Measurements from ENCODE around the gene CCM2.
"Not testable (repeated sequence)": the region's sequence is repeated elsewhere in the genome, so short reads cannot be mapped to it uniquely, and the experiment has no call there.

CCM2 gene

GRCh38 chr7:45107356-45107755 lies 107.4 kb downstream of the CCM2 start:
- Mint-ChIP-seq H3K9me3 (no peaks in the 10 kb centered on the region), H3K27ac (no peak overlapping the region), H3K4me3 (peak overlapping the region; percentile 32), H3K4me1 (ENCODE audit: low read depth) (peaks cover 29% of the 10 kb centered on the region), H3K27me3 (ENCODE audit: low read depth) (peaks cover 4% of the 10 kb centered on the region), H3K36me3 (ENCODE audit: low read depth) (peaks cover 42% of the 10 kb centered on the region)
- DNase-seq (ENCODE audit: low spot score): no peak

- Mint-ChIP-seq H3K9me3 (no peaks in the 10 kb centered on the region), H3K4me1 (ENCODE audit: low read depth) (peaks cover 33% of the 10 kb centered on the region), H3K27me3 (ENCODE audit: low read depth) (peaks cover 4% of the 10 kb centered on the region), H3K4me3 (peak overlapping the region; percentile 29), H3K36me3 (ENCODE audit: low read depth) (peaks cover 36% of the 10 kb centered on the region), H3K27ac (peak overlapping the region; percentile 62)
- DNase-seq (ENCODE audit: low spot score): no peak
Measured at GRCh38 chr7:45108863-45109262, 108.9 kb downstream of the CCM2 start.

- Mint-ChIP-seq H3K4me1 (ENCODE audit: low read depth) (peaks cover 36% of the 10 kb centered on the region), H3K4me3 (peak within 1 kb of the TSS; percentile 95)
Measured at GRCh38 chr7:45111298-45112223, 111.6 kb downstream of the CCM2 start, which contains the start of gene TBRG4. Gene TBRG4 (minus strand): TSS chr7:45111697. CDS start chr7:45109237, 2,460 bp downstream.

GRCh38 chr7:45112648-45113047 lies 112.6 kb downstream of the CCM2 start:
- Mint-ChIP-seq H3K27me3 (ENCODE audit: low read depth) (peaks cover 22% of the 10 kb centered on the region), H3K27ac (peak overlapping the region; percentile 77), H3K9me3 (no peaks in the 10 kb centered on the region), H3K4me1 (ENCODE audit: low read depth) (peaks cover 32% of the 10 kb centered on the region), H3K36me3 (ENCODE audit: low read depth) (peaks cover 21% of the 10 kb centered on the region), H3K4me3 (peak overlapping the region; percentile 95)
- no peak for DNase-seq (ENCODE audit: low spot score)

More at GRCh38 chr7:45111298-45112223, 111.6 kb downstream of the CCM2 start, which contains the start of gene TBRG4:
- DNase-seq (ENCODE audit: low spot score): peak; percentile 96
- H3K36me3 Mint-ChIP-seq (ENCODE audit: low read depth): peaks cover 28% of the 10 kb centered on the region
- peak within 1 kb of the TSS; percentile 98 for H3K27ac Mint-ChIP-seq
- peaks cover 22% of the 10 kb centered on the region for H3K27me3 Mint-ChIP-seq (ENCODE audit: low read depth)
- H3K9me3 Mint-ChIP-seq: no peaks in the 10 kb centered on the region

- not testable (repeated sequence) for H3K9me3 Mint-ChIP-seq; H3K36me3 Mint-ChIP-seq (ENCODE audit: low read depth); H3K4me3 Mint-ChIP-seq; DNase-seq (ENCODE audit: low spot score); H3K27ac Mint-ChIP-seq
- Mint-ChIP-seq H3K4me1 (ENCODE audit: low read depth) (peaks cover 23% of the 10 kb centered on the region), H3K27me3 (ENCODE audit: low read depth) (peaks cover 22% of the 10 kb centered on the region)
Measured at GRCh38 chr7:45114257-45114656, 114.3 kb downstream of the CCM2 start.

GRCh38 chr7:45114926-45115325 lies 114.9 kb downstream of the CCM2 start:
- H3K27me3 Mint-ChIP-seq (ENCODE audit: low read depth): peaks cover 22% of the 10 kb centered on the region
- peaks cover 7% of the 10 kb centered on the region for H3K36me3 Mint-ChIP-seq (ENCODE audit: low read depth)
- peaks cover 20% of the 10 kb centered on the region for H3K4me1 Mint-ChIP-seq (ENCODE audit: low read depth)
- DNase-seq (ENCODE audit: low spot score): no peak
- no peak overlapping the region for H3K4me3 Mint-ChIP-seq
- H3K9me3 Mint-ChIP-seq: no peaks in the 10 kb centered on the region
- H3K27ac Mint-ChIP-seq: no peak overlapping the region

GRCh38 chr7:45116048-45116447 lies 116.0 kb downstream of the CCM2 start:
- Mint-ChIP-seq H3K27me3 (ENCODE audit: low read depth) (peaks cover 22% of the 10 kb centered on the region), H3K27ac (no peak overlapping the region), H3K4me1 (ENCODE audit: low read depth) (peaks cover 14% of the 10 kb centered on the region), H3K4me3 (no peak overlapping the region), H3K36me3 (ENCODE audit: low read depth) (peaks cover 2% of the 10 kb centered on the region), H3K9me3 (no peaks in the 10 kb centered on the region)
- no peak for DNase-seq (ENCODE audit: low spot score)

GRCh38 chr7:45117582-45117981 lies 117.6 kb downstream of the CCM2 start:
- Mint-ChIP-seq H3K27me3 (ENCODE audit: low read depth) (peaks cover 19% of the 10 kb centered on the region), H3K4me1 (ENCODE audit: low read depth) (peaks cover 10% of the 10 kb centered on the region), H3K36me3 (ENCODE audit: low read depth) (no peaks in the 10 kb centered on the region), H3K4me3 (no peak overlapping the region), H3K9me3 (no peaks in the 10 kb centered on the region), H3K27ac (no peak overlapping the region)
- no peak for DNase-seq (ENCODE audit: low spot score)

GRCh38 chr7:45118292-45118691 lies 118.3 kb downstream of the CCM2 start:
- H3K36me3 Mint-ChIP-seq (ENCODE audit: low read depth): no peaks in the 10 kb centered on the region
- H3K9me3 Mint-ChIP-seq: no peaks in the 10 kb centered on the region
- H3K27ac Mint-ChIP-seq: no peak overlapping the region
- no peak for DNase-seq (ENCODE audit: low spot score)
- peaks cover 19% of the 10 kb centered on the region for H3K27me3 Mint-ChIP-seq (ENCODE audit: low read depth)
- H3K4me1 Mint-ChIP-seq (ENCODE audit: low read depth): peaks cover 15% of the 10 kb centered on the region
- H3K4me3 Mint-ChIP-seq: no peak overlapping the region

- H3K27me3 Mint-ChIP-seq (ENCODE audit: low read depth): peaks cover 19% of the 10 kb centered on the region
- no peaks in the 10 kb centered on the region for H3K36me3 Mint-ChIP-seq (ENCODE audit: low read depth)
- no peak for DNase-seq (ENCODE audit: low spot score)
- H3K9me3 Mint-ChIP-seq: no peaks in the 10 kb centered on the region
- no peak overlapping the region for H3K4me3 Mint-ChIP-seq
- H3K27ac Mint-ChIP-seq: no peak overlapping the region
- H3K4me1 Mint-ChIP-seq (ENCODE audit: low read depth): peaks cover 21% of the 10 kb centered on the region
Measured at GRCh38 chr7:45118889-45119331, 118.9 kb downstream of the CCM2 start.

- Mint-ChIP-seq H3K36me3 (ENCODE audit: low read depth) (no peaks in the 10 kb centered on the region), H3K4me1 (ENCODE audit: low read depth) (peaks cover 21% of the 10 kb centered on the region), H3K27me3 (ENCODE audit: low read depth) (peaks cover 14% of the 10 kb centered on the region), H3K27ac (no peak overlapping the region), H3K4me3 (no peak overlapping the region), H3K9me3 (no peaks in the 10 kb centered on the region)
- DNase-seq (ENCODE audit: low spot score): no peak
Measured at GRCh38 chr7:45119550-45119949, 119.5 kb downstream of the CCM2 start.

- Mint-ChIP-seq H3K27me3 (ENCODE audit: low read depth) (no peaks in the 10 kb centered on the region), H3K36me3 (ENCODE audit: low read depth) (no peaks in the 10 kb centered on the region), H3K4me3 (peak overlapping the region; percentile 76), H3K4me1 (ENCODE audit: low read depth) (peaks cover 19% of the 10 kb centered on the region), H3K9me3 (no peaks in the 10 kb centered on the region), H3K27ac (peak overlapping the region; percentile 90)
- no peak for DNase-seq (ENCODE audit: low spot score)
Measured at GRCh38 chr7:45122975-45123860, 123.2 kb downstream of the CCM2 start.

GRCh38 chr7:45123913-45124710 lies 124.1 kb downstream of the CCM2 start:
- H3K9me3 Mint-ChIP-seq: no peaks in the 10 kb centered on the region
- peak overlapping the region; percentile 90 for H3K27ac Mint-ChIP-seq
- H3K27me3 Mint-ChIP-seq (ENCODE audit: low read depth): no peaks in the 10 kb centered on the region
- H3K36me3 Mint-ChIP-seq (ENCODE audit: low read depth): no peaks in the 10 kb centered on the region
- DNase-seq (ENCODE audit: low spot score): no peak
- no peak overlapping the region for H3K4me3 Mint-ChIP-seq
- peaks cover 15% of the 10 kb centered on the region for H3K4me1 Mint-ChIP-seq (ENCODE audit: low read depth)

Data from T-helper 2 cell treated with Interferon-gamma antibody and Interleukin-4, amounts not matched to agents 5 μg/mL and 100 μg/mL, for 36 hours (primary cell).